ENCODE measurements around the gene FNDC1. TPM values are rescaled to one million over a fixed set of nuclear protein-coding genes. Genes with fewer than 3 reads are reported as not detected.

Gene FNDC1
- total and polyA plus RNA-seq, 2 of the 13 experiments (the other 11 are each of a cell fraction or from before 2014, with no cell fraction given) = not detected

- TF ChIP-seq AHR (CRISPR knock-in tag; IDR thresholded peaks at IDR 0.05) (no peak), ZNF354B (CRISPR knock-in tag; IDR thresholded peaks at IDR 0.05) (no peak), ZBTB33 (CRISPR knock-in tag; IDR thresholded peaks at IDR 0.05) (peak; percentile 73), ZNF713 (CRISPR knock-in tag; IDR thresholded peaks at IDR 0.05) (no peak), ZNF639 (CRISPR knock-in tag; conservative IDR thresholded peaks at IDR 0.05) (no peak), ZKSCAN5 (CRISPR knock-in tag; IDR thresholded peaks at IDR 0.05) (no peak), KLF15 (CRISPR knock-in tag; IDR thresholded peaks at IDR 0.05; ENCODE audit: borderline replicate concordance) (no peak), ZSCAN29 (CRISPR knock-in tag; conservative IDR thresholded peaks at IDR 0.05) (no peak), ZNF563 (CRISPR knock-in tag; IDR thresholded peaks at IDR 0.05) (peak; percentile 70; the same call in 1 of the 2 replicates), TOPORS (CRISPR knock-in tag; IDR thresholded peaks at IDR 0.05) (no peak), ZNF441 (CRISPR knock-in tag; IDR thresholded peaks at IDR 0.05; ENCODE audit: borderline replicate concordance) (no peak), STAG1 (CRISPR knock-in tag; IDR thresholded peaks at IDR 0.05) (peak; percentile 37), EED (CRISPR knock-in tag; IDR thresholded peaks at IDR 0.05) (no peak), ZBTB8A (CRISPR knock-in tag; IDR thresholded peaks at IDR 0.05; ENCODE audit: borderline replicate concordance, low read depth) (no peak), NCOA2 (CRISPR knock-in tag; IDR thresholded peaks at IDR 0.05) (no peak), ZFY (CRISPR knock-in tag; IDR thresholded peaks at IDR 0.05) (no peak; the same call in 1 of the 2 replicates), ZXDC (CRISPR knock-in tag; IDR thresholded peaks at IDR 0.05) (no peak), ZMYM2 (CRISPR knock-in tag; IDR thresholded peaks at IDR 0.05) (no peak), MIER2 (CRISPR knock-in tag; IDR thresholded peaks at IDR 0.05) (no peak), KLF16 (CRISPR knock-in tag; IDR thresholded peaks at IDR 0.05) (no peak), RFXANK (CRISPR knock-in tag; IDR thresholded peaks at IDR 0.05) (no peak), XRCC5 (optimal IDR thresholded peaks at IDR 0.05; ENCODE audit: low read length) (peak; percentile 28), UBTF (CRISPR knock-in tag; IDR thresholded peaks at IDR 0.05) (0 out of 2 replicates have a peak, but pooled peaks have one; percentile 23)
- TF ChIP-seq, protein P1, sequence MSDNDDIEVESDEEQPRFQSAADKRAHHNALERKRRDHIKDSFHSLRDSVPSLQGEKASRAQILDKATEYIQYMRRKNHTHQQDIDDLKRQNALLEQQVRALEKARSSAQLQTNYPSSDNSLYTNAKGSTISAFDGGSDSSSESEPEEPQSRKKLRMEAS (IDR thresholded peaks at IDR 0.05) = peak; percentile 53
Measured at GRCh38 chr6:159168536-159169192, 536 bp upstream of the FNDC1 start (continued).
